ENCODE data around the gene TAC1.
"Not testable (repeated sequence)": the region's sequence is repeated elsewhere in the genome, so short reads cannot be mapped to it uniquely, and the experiment has no call there.

The TAC1 gene, protein sequence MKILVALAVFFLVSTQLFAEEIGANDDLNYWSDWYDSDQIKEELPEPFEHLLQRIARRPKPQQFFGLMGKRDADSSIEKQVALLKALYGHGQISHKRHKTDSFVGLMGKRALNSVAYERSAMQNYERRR

DNA sequence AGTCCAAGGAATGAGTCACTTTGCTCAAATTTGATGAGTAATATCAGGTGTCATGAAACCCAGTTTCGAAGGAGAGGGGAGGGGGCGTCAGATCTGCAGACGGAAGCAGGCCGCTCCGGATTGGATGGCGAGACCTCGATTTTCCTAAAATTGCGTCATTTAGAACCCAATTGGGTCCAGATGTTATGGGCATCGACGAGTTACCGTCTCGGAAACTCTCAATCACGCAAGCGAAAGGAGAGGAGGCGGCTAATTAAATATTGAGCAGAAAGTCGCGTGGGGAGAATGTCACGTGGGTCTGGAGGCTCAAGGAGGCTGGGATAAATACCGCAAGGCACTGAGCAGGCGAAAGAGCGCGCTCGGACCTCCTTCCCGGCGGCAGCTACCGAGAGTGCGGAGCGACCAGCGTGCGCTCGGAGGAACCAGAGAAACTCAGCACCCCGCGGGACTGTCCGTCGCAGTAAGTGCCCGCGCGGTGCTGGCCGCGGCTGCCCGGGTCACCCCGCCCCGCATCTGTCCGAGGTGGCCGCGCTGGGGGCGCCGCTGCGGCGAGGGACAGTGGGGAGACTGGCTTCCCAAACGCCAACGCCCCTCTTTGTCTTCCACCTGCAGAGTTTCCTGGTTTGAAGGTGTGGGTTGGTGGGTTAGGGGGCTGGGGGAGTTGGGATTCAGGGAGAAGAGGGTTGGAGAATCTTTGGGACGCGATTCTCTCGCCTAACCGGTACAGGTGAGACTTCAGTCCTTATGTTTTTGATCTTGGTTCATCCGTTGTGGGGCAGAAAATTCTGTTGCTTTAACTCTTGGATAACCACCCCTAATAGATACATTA lies at the start of gene TAC1:
TSS of gene TAC1 (plus strand) at position 351 of the 829 bp plus-strand sequence. CDS start 527 bp downstream, outside the sequence.
- no peak for DNase-seq

DNA sequence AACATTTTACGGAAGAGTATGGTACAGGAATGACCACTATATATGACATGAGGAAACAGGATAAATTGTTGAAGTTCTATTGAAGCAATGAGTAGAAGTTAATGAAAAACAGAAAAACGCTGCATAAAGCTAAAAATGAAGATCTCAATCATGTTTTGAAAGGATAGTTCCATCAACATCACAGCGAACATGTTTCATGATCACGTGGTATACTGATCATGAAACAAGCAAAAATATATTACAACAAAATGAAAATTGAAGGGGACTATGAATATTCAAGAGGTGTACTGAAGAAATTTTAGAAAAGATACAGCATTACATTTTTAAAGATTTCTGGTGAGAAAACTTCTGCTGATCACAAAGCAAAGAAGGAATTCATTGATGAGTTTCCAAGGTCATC lies 45.9 kb upstream of the TAC1 start:
- DNase-seq: no peak

DNA sequence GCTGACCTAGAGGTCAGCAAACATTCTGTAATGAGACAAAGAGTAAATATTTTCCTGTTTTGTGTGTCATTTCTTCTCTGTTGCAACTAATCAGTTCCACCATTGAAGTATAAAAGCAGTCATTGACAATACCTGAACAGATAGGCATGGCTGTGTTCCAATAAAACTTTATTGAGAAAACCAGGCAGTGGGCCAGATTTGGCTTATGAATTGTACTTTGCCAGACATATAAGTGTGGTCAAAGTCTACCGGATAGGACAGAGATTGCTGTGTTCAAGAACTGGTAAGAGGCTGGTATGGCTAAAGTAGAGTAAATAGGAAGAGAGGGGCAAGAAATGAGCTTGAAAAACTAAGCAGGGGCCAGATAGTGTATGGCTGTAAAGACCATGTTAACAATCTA lies 38.3 kb upstream of the TAC1 start:
- DNase-seq: no peak

DNA sequence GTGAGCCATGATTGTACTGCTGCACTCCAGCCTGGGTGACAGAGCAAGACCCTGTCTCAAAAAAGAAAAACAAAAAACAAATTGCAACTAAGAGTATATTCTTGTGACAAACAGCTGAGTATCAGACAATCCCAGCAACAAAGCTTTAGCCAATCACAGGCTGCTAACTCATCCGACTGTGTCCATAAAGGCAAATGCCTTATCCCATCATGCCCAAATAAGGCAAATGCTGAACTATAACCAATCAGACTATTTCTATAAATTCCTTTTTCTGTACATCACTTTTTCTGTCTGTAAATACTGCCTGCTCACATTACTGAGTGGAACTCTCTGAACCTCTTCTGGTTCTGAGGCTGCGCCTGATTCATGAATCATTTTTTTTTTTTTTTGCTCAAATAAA lies 37.5 kb upstream of the TAC1 start:
- DNase-seq: no peak

DNA sequence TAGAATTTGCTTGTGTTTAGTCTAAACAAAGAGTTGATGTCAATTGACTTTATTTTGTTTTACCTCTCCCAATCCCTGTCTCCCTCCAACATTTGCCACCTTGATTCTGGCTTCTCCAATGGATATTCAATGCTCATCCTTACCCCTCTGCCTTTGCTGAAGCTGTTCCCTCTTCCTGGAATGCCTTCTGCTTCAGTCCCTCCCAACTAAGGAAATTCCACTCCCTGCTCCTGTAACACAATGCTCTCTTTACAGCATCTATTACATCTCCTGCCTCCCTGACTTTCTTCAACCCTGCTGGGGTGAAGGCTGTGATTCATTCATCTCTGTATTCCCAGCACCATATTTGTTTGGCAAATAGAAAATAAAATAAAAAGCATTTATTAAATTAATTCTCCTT lies 34.5 kb upstream of the TAC1 start:
- no peak for DNase-seq

GRCh38 chr7:97722386-97722785 lies 9.5 kb upstream of the TAC1 start:
- DNase-seq: no peak

GRCh38 chr7:97732565-97733275 lies 834 bp downstream of the TAC1 start:
- DNase-seq: no peak

- no peak for DNase-seq
Observed at GRCh38 chr7:97733276-97734161, 1.6 kb downstream of the TAC1 start.

DNA sequence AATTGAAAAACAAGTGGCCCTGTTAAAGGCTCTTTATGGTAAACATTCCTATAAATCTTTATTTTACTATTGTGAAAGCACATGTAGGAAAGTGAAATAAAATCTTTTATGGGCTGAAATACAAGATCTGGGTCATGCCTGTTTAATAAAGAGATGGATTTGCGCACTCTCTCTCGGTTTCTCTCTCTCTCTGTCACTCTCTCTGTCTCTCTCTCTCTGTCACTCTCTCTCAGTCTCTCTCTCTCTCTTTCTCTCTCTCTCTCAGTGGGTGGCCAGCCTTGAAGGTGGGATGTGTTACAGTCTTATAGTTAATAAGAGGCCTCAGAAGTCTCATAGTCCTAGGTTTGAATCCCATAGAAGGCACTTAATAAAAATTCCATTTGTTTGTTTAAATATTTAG lies 2.4 kb downstream of the TAC1 start:
- no peak for DNase-seq

- no peak for DNase-seq
Observed at GRCh38 chr7:97735075-97735474, 3.2 kb downstream of the TAC1 start.

GRCh38 chr7:97748482-97748881 lies 16.6 kb downstream of the TAC1 start:
- DNase-seq: no peak

DNA sequence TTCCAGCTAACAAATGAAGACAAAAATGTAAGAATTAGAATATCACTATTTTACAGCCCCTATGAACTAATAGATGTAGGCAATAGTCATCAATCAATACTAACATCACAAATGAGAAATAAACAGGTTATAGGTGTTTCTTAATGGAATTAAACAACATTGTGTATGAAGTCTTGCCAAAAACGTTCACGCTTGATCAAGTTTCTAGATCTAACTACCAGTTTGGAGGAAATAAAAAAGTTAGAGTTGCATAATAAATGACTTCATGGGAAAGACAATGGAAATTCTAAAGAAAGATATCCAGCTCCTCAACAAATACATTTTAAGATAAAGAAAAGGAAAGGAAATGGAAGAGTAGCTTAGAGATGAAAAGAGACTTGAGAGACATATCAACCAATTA lies 19.7 kb downstream of the TAC1 start:
- no peak for DNase-seq

- no peak for DNase-seq
Observed at GRCh38 chr7:97752215-97752614, 20.3 kb downstream of the TAC1 start.

GRCh38 chr7:97757824-97758223 lies 25.9 kb downstream of the TAC1 start:
- DNase-seq: no peak

GRCh38 chr7:97770850-97771249 lies 39.0 kb downstream of the TAC1 start:
- DNase-seq: no peak

DNA sequence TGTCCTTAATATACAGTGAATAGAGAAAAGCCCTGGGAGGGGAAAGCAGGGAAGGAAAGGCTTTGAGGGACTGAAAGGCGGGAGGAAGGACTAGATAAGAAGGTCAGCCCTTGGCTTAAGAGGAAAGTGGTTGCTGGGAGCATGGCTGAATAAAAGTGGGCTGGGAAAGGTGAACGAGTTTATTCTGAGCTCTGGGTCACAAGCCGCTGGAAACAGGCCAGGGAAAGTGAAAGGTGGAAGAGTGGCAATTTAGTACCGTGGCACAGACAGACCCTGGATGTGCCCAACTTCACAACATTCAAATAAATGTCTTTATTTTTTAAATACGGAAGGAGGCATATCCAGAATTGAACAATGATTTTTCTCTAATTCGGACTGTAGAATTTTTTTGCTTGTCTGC lies 39.7 kb downstream of the TAC1 start:
- no peak for DNase-seq

- DNase-seq: no peak
Observed at GRCh38 chr7:97772045-97772901, 40.4 kb downstream of the TAC1 start.

DNA sequence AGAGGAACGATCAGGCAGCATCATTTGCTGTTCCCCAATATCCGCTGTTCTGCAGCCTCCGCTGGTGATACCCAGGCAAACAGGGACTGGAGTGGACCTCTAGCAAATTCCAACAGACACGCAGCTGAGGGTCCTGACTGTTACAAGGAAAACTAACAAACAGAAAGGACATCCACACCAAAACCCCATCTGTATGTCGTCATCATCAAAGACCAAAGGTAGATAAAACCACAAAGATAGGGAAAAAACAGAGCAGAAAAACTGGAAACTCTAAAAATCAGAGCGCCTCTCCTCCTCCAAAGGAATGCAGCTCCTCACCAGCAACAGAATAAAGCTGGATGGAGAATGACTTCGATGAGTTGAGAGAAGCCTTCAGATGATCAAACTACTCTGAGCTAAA lies 54.5 kb downstream of the TAC1 start:
- DNase-seq: not testable (repeated sequence)

Data from CD4-positive, alpha-beta T cell treated with Interleukin-15 for 1 hour (primary cell).